Occipital lobe (tissue), 2 donors: Measurements from ENCODE around the gene ADH5. TPM values are rescaled to one million over a fixed set of nuclear protein-coding genes. Genes with fewer than 3 reads are reported as not detected.
"Not testable (repeated sequence)": the region's sequence is repeated elsewhere in the genome, so short reads cannot be mapped to it uniquely, and the experiment has no call there.

Experiments
- DNase-seq: peaks from one replicate; lab custom pipeline; 2025; lab: John Stamatoyannopoulos, UW
- total RNA-seq: library from RNA; depleted of rRNA; stranded (reverse); fragments of >200 nt; gene quantifications from one replicate; pipeline ENCODE4 v1.2.3, GENCODE V29; 2014

Gene ADH5
- total RNA-seq, 1 donor from 2014 or later: 137 TPM

DNA sequence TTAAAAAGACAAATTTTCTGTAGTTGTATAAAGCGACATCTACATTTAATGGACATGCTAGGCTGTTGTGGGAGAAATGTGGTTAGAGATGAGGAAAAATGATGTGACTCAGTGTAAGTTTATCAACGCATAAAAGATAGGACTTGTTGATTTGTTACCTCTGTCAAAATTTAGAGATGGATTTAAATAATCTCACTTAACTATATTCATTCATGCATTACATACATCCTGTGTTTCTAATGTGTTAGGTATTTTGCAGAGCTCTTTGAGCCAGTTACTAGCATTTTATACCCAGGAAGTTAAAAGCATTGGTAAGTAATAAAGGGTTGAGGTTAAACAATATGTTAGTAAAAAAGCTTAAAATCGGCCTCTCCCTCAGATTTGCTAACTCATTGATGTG lies 58.7 kb downstream of the ADH5 start:
- no peak for DNase-seq

DNA sequence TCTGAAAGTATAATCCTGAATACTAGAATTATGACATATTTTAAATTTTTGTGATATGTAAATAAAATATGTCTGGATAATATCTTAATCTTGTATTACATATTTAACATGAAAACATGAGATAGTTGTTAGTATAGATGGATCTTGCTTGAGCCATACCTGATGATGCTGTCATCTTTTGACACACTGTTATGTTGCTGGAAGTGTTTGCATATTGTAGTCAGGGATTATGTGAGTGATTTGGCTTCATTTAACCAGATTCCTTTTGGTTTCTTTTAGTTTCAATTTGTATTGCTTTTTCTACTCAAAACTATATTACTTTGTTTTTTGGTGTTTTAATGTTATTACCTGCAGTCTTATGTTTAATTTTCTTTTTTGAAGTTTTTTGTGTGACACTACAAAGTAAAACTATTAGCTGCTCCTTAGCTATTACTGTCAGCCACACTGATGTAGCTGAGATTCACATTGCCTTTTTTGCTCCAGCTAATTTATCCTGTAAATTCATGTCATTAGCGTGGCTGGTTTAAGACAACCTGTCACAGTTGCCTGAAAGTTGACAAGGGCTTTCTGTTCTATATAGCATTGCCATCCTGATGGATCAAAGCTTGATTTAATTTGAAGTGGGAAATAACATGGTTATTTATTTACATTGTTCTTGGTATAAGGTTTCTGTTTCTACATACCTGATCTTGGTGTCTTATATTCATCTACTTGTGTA lies 59.4 kb downstream of the ADH5 start:
- no peak for DNase-seq

DNA sequence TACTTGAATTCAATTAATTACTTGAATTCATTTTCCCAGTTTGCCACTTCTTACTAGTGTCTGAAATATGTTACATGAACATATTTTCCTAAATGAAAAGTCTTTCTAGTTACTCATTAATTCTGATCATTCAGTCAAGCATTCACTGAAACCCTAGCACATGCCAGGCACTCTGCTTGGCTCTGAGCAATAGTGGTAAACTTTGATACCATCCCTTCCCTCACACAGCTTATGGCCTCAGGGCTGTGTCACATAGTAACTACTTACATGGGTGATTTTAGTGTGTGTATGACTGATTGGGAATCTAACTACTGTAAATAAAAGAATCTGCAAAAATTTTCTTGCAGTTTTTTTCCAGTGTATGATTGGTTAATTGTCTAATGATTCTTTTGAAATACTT lies 60.4 kb downstream of the ADH5 start:
- DNase-seq: no peak

DNA sequence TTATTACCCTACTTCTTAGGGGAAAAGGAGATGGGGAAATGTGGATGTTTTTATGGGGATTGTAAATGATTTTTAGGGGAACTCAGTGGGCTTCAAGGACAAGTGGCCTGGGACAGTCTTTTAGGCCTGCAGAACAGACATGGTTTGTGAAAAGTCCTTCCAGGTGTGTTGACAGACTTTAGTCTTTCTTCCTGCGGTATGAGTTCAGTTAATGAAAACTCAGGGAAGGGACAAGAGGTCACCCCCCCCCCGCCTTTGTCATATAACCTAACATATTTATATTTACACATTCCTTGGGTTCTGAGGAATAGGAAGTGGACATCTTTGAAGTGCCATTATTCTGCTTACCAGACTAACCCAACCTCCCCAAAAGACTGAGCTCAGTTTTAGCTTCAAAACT lies 61.3 kb downstream of the ADH5 start:
- no peak for DNase-seq

DNA sequence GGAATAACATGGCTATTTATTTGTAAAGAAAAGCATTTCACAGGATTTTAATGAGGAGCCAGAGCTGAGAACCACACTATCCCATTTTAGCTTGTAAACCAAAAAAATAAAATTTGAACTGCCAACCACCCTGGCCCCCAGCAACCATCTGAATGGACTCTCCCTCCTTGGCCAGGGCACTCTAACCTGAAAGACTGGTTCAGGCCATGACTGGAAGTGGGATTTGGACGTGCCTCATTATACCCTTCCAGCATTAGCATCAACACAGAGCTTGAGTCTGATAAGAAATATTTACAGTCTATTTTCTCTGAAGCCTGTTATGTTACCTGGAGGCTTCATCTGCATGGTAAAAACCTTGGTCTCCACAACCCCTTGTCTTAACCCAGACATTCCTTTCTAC lies 63.1 kb downstream of the ADH5 start:
- DNase-seq: no peak

DNA sequence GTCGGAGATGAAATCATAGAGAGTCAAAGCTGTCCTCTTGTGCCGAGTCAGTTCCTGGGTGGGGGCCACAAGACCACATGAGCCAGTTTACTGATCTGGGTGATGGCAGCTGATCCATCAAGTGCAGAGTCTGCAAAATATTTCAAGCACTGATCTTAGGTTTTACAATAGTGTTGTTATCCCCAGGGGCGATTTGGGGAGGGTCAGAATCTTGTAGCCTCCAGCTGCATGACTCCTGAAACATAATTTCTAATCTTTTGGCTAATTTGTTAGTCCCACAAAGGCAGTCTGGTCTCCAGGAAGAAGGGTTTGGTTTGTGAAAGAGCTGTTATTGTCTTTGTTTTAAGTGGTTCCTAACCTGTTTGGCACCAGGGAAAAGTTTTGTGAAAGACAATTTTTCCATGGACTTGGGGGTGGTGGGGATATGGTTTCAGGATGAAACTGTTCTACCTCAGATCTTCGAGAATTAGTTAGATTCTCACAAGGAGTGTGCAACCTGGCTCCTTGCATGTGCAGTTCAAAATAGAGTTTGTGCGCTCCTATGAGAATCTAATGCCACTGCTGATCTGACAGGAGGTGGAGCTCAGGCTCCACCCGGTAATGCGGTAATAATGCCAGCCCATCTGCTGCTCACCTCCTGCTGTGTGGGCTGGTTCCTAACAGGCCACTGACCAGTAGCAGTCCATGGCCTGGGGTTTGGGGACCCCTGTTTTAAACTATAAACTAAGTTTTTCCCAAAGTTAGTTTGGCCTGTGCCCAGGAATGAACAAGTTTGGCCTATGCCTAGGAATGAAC lies 63.9 kb downstream of the ADH5 start:
- DNase-seq: no peak

DNA sequence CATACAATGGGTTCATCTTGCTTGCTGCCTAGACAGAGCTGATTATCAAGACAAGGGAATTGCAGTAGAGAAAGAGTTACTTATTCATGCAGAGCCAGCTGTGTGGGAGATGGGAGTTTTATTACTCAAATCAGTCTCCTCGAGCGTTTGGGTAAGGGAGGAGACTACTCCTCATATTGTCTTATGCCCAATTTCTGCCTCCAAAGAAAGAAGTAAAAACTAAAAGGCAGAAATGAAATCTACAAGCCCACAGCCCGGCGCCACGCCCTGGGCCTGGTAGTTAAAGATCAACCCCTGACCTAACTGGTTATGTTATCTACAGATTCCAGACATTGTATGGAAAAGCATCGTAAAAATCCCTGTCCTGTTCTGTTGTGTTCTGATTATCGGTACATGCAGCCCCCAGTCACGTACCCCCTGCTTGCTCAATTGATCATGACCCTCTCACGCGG lies 64.8 kb downstream of the ADH5 start:
- not testable (repeated sequence) for DNase-seq

DNA sequence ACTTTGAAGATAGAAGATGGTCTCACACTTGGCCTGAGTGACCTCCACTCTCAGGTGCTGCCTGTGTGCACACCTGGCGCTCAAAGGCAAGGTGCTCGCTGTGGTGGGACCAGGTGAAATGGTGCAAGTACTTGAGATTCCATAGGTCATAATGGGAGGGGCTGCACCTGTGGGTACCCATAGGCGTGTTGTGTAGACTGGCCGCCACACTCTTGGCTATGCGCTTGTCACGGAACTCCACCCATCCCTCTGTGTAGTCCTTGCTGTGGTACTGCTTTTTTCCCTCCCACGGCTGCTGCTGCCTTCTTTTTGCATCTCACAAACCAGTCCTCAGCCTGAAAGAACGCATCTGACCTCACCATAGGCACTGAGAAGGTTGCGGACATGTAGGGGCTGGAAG lies 66.0 kb downstream of the ADH5 start:
- no peak for DNase-seq

DNA sequence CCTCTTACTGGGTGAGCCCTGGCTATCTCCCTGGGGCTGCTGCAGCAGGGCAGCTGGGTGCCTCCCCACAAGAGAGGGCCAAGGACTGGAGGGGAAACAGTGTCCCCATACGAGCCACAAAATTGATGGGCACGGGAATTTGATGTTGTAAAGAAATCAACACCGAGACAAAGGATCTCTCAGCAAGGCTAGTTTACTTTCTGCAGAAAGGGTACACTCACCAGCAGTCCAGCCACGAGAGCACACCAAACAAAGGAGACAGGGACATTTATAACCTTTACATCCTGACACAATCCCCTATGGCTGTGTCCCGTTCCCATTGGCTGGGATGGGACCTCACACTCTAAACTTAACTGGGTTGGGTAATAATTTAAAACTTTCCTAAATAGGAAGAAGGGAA lies 67.2 kb downstream of the ADH5 start:
- DNase-seq: no peak

Other genes starting within 250 kb of the ADH5 start
- gene EIF4E, start 159.7 kb downstream of the ADH5 start, total RNA-seq: 185 TPM
- 34.0 TPM for gene METAP1, start 93.1 kb downstream of the ADH5 start, total RNA-seq
- gene ADH4, start 55.5 kb upstream of the ADH5 start, total RNA-seq: not detected
- gene ADH6, start 130.5 kb upstream of the ADH5 start, total RNA-seq: not detected
- not detected for gene ADH1A, start 202.2 kb upstream of the ADH5 start, total RNA-seq
- 0.16 TPM for gene ADH1B, start 232.6 kb upstream of the ADH5 start, total RNA-seq